ENCODE results near the gene CDKN2AIPNL. TPM values are rescaled to one million over a fixed set of nuclear protein-coding genes. Genes with fewer than 3 reads are reported as not detected.

The CDKN2AIPNL gene, protein sequence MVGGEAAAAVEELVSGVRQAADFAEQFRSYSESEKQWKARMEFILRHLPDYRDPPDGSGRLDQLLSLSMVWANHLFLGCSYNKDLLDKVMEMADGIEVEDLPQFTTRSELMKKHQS
- 12.4 TPM for total RNA-seq

DNA sequence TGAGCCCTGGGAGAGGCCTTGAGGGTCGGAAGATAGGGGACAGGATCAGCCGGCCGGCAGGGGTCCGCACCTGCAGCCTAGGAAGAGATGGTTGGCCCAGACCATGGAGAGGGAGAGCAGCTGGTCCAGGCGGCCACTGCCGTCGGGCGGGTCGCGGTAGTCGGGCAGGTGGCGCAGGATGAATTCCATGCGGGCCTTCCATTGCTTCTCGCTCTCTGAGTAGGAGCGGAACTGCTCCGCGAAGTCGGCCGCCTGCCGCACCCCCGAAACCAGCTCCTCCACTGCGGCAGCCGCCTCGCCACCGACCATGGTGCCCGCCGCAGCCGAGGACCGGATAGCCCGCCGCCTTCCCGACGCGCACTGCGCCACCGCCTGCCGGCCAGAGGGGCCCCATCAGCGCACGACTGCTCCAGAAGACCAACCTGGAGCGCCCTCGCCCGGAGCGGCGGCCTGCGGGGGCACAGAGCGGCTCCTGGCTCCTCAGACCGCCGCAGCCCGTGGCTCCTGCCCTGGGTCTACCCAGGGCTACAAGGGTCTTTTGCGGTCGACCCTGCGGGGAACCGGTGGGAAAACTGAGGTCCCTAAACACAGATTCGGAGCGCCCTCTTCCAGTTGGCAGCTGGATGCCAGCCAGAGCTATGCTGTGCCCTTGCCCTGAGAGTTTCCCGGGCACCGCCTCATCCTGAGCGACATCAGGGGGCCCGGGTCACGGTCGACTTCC lies at the start of gene CDKN2AIPNL:
Gene CDKN2AIPNL, minus strand, starts transcription at position 336 of the 721 bp plus-strand sequence. Its CDS starts 27 bp downstream, at position 309.
- peak; percentile 99 for ATAC-seq
- intact Hi-C loops (cut with DNase I), result loop anchor here (10.0 kb wide), 2 partner anchors 123 to 163 kb away; no protein-coding TSS in a partner anchor
- DNase-seq (ENCODE audit: low spot score), result peak; percentile 94

DNA sequence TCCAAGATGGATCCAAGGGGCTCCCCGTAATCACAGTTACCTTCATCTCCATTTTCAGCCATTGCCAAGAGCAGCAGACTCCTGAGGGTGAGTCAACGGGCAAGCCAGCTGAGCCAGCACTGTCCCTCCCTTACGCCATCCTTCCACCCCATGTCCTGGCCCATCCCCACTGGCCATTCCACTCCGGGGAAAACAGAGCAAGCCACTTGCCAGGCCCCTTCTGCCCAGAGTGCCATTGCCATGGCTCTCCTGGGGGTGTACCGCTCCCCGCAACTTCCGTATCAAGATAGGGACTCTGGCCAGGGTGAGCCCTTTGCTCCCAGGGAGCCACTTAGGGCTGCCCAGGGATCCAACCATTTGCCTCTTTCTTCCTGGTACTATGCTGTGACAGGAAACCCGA lies 48.9 kb upstream of the CDKN2AIPNL start:
- ATAC-seq (no peak), DNase-seq (ENCODE audit: low spot score) (no peak)
- intact Hi-C loops (cut with DNase I), result no loop called here

DNA sequence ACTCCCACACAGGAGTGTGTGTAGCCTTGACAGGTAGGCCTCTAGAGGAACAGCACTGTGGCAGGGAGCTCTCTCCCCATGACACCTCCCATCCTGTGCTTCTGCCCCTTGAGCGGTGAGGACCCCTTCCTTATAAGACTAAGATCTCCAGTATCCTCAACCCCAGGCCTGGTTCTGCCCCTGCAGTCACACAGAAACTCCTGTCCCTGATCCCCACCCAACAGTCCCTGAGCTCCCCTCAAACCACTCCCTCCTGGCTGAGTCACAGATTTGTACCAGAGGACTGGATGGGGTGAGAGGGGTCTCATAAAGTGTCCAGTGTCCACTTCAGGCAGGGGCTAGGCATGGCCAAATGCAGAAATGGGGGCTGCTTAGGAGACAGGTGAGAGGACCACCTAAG lies 47.8 kb upstream of the CDKN2AIPNL start:
- DNase-seq (ENCODE audit: low spot score) (no peak), ATAC-seq (no peak)
- intact Hi-C loops (cut with DNase I), result no loop called here

DNA sequence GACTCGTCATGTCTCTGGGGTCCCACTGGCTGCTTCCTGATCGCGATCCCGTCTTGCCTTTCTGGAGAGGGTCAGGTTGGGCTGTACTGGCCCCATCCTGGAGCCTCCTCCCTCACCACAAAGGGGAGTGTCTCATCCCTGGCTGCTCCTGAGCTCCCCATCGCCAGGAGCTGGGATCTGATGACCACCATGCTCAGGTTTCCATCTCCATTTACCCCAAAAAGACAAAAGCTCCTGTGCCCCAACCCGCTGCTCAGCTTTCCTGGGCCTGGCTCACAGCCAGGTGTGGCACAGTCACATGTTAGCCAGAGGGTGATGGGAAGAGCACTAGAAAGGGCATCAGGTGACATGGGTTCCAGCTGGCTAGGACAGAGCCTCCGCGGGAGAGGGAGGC lies 47.3 kb upstream of the CDKN2AIPNL start:
- ATAC-seq (no peak), DNase-seq (ENCODE audit: low spot score) (no peak)
- intact Hi-C loops (cut with DNase I), result no loop called here

DNA sequence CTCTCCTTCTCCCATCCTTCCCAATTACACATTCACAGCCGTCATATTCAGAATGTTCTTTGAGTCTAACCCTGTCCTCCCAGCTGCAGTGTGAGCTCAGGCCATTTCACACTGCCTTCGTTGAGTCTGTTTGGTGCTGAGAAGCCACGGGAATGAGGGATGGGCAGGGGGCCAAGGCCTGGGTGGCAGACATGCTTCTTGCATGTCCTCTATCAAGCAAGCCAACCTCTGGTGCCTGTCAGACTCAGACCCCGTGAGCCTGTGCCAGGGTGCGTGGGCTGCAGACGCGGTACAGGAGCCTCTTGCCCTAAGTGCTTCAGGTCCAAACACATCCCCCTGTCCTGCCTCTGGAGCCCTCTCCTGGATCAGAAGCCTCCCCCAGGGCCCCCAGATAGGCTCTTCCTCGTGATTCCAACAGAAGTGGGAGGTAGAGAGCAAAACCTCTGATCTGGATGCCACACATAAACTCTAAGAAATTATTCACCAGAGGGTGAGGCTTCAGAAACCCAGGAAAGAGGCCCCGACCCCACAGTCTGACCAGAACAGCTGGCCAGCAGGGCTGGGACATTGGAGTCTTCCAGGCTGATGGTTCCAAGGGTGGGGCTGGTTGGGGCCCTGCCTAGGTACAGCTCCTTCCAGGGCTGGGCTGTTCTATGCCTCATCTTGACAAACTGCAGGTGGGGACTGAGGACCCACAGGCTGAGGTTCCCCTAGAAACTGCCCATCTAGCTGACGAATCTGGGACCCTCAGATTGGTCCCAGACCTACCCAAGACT lies 46.7 kb upstream of the CDKN2AIPNL start:
- intact Hi-C loops (cut with DNase I), result no loop called here
- ATAC-seq (peak; percentile 35), DNase-seq (ENCODE audit: low spot score) (no peak)

DNA sequence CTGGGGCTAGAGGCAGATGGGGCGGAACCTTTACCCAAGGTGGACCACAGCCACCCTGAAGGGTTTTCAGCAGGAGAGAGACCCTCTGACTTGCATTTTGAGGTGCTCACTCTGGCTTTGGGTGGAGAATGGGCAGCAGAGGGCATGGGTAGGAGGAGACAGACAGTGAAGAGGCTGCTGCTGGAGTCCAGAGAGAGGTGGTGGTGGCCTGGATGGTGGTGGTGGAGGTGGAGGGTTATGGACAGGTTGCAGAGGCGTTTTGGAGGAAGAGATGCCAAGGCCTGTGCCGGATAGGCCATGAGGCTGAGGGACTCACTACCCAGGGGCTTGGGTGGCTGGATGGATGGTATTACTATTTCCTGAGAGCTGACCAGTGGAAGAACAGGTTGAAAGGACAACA lies 46.1 kb upstream of the CDKN2AIPNL start:
- DNase-seq (ENCODE audit: low spot score), result no peak
- intact Hi-C loops (cut with DNase I), result no loop called here
- ATAC-seq, result no peak

DNA sequence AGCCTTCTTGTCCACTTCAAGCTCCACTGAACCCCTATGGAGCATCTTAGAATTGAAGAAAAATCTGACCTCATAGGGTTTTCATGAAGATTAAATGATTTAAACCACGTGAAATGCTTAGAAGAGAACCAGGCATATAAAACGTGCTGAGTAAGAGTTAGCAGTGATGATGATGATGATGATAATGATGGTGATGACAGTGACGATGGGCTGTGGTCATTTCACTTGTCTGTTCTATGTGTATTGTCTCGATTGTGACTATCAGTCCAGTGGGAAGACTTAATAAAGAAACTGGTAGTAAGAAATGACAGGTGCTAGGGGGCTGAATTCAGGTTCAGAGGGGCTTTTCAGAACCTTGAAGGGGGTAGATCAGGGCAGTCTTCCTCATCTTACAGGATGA lies 45.1 kb upstream of the CDKN2AIPNL start:
- ATAC-seq (no peak), DNase-seq (ENCODE audit: low spot score) (no peak)
- intact Hi-C loops (cut with DNase I), result no loop called here

DNA sequence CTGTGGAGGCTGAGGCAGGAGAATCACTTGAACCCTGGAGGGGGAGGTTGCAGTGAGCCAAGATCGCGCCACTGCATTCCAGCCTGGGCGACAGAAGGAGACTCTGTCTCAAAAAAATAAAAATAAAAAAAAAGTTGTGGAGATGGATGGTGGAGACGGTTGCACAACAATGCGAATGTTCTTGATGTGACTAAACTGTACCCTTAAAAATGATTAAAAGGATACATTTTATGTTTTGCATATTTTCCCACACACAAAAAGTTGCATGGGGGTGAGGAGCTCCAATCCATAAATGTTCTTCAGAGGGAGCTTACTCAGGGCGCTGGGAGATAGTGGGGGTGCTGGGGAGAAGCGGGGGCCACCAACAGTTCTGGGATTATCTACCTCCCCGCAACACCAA lies 43.8 kb upstream of the CDKN2AIPNL start:
- DNase-seq (ENCODE audit: low spot score) (no peak), ATAC-seq (no peak)
- intact Hi-C loops (cut with DNase I), result no loop called here

DNA sequence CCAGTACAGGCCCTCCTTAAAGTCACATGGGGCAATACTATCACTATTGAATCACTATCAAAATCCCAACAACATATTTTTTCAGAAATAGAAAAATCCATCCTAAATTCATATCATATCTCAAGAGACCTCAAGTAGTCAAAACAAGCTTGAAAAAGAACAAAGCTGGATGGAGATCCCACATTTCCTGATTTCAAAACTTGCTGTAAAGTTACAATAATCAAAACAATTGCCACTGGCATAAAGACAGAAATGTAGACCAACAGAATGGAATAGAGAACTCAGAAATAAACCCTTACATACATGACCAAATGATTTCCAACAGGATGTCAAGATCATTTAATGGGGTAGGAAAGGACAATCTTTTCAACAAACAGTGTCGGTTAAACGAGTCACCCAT lies 41.3 kb upstream of the CDKN2AIPNL start:
- intact Hi-C loops (cut with DNase I), result no loop called here
- DNase-seq (ENCODE audit: low spot score), result no peak
- ATAC-seq, result no peak

DNA sequence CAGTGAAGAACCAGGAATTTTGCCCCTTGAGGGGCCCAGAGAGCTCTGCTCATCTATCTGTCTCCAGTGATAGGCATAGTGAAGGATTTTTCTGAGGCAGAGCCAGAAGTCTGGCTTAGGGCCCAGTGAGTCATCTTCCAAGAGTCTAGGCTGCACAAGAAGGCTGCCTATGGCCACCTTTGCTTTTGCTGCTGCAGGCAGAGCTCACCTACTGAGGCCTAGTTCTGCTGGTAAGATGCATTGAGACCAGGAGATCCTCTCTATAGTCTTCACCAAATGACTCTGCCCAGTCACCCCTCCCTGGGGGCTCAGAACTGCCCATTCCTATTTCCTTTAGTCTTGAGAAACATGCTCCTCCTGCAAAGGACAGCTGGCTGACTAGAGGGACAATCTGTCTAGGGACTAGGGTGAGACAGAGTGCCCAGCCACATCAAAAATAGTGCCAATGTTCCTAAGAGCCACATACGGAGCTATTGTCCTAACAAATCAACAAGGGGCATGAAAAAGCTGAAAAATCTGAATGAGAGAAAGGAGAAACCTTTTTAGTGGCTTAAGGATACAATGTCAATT lies 40.3 kb upstream of the CDKN2AIPNL start:
- DNase-seq (ENCODE audit: low spot score), result peak; percentile 65
- intact Hi-C loops (cut with DNase I), result no loop called here
- ATAC-seq, result peak; percentile 82

DNA sequence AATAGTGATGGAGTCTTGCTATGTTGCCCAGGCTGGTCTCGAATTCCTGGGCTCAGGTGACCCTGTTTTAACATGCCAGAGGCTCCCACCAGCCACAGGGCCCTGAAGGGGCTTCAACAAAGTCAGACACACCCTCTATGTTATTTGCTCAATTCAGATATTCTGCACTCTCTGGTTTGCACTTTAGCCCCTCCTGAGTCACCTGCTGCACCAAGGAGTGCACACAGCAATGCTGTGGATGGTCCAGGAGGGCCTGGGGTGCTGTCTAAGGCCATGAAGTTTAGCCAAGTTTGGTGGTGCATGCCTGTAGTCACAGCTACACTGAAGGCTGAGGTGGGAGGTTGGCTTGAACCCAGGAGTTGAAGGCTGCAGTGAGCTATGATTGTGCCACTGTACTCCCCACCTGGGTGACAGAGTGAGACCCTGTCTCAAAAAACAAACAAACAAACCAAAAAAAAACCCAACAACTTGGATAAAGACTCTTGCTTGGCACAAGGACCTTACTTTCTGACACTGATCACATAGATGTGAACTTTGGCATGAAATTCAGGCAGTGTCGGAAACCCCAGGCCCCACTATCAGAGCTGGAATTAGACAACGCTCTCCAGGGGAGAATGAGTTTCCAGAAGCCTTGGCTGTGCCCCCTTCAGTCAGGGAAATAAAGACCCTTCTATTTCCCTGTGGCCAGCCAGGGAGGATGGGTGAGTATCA lies 39.7 kb upstream of the CDKN2AIPNL start:
- intact Hi-C loops (cut with DNase I), result no loop called here
- ATAC-seq (no peak), DNase-seq (ENCODE audit: low spot score) (no peak)

DNA sequence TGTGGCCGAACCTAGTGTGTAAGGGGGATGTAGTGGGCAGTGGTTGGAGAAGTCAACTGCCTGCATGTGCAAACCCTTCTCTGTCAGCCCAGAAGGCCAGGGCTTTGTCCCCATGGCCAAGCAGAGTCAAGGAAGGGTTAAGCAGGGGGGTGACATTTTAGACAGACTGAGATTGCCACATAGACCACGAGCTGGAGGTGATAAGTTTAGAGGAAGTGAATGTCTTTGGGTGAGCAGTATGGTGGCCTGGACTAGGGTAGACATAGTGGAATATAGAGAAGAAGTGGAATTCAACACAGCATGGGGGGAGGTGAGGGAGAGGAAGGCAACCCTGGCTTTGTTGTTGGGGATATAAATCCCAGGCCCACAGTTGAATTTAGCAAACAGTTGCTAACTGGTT lies 38.7 kb upstream of the CDKN2AIPNL start:
- intact Hi-C loops (cut with DNase I), result no loop called here
- DNase-seq (ENCODE audit: low spot score), result no peak
- ATAC-seq, result no peak

DNA sequence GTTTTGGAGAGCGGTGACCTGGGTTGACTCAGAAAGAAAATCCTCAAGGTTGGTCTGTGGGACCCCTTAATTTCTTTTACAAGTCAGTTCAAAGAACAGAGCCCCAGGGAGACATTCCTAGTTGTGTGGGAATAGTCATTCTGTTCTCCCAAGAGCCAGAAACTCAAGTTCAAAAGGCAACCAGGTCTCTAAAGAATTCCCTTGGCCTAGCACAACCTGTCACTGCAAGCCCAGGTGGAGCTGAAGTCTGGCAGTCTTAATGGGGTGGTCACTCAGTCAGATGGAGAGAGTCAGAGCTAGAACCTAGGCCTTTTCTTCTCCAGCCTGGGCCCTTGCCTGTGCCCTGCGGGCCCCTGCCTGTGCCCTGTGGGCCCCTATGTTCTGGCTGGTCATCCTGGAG lies 37.5 kb upstream of the CDKN2AIPNL start:
- no peak for DNase-seq (ENCODE audit: low spot score)
- ATAC-seq, result no peak

DNA sequence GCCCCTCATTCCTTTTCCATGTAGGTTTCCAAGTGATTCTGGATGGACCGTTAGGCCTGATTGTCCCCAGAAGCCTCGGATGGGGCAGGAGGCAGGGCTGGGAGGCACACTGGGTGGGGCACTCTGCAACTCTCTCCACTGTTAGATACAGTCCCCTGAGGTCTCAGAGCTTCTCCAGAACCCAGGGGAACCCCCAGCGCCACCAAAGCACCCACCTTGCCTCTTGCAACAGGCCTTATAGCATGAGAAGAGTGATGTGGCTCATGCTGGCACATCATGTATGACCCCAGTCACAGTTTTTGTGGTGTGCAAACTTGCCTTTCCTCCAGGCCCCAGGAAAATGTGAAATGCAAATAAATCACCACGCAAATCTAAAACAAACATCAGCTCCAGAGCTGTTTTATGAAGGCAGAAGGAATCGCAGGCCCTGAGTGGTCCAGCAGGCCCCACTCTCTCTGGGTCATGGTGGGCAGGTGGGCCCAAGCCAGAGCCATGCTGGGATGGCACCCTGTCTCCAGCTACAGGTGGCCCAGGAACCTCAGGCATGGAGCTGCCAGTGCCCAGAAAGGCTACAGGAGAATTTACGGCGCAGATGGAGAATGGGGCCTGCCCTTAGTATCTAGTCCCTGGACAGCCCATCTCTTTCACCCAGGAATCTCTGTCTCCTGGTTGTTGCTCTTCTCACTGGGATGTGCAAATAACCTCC lies 36.3 kb upstream of the CDKN2AIPNL start:
- ATAC-seq, result no peak

More for the DNA sequence above, 37.5 kb upstream of the CDKN2AIPNL start:
- intact Hi-C loops (cut with DNase I), result no loop called here

DNA sequence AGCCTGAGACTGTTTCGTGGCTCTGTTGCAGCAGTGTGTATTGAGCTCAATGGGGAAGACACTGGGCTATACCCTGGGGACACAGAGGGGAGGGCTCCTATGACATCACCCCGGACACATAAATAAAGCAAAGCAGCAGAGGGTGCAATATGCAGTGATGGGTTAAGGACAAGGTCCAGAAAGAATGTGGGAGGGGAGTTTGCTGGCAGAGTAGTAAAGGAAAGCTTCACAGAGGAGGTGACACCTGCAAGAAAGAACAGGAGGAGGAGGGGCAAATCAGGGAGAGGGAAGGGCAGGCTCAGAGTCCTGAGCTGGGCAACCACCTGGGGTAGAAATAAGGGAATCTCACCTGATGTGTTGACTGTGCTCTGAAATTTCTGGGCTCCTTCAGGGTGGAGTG lies 35.3 kb upstream of the CDKN2AIPNL start:
- no peak for DNase-seq (ENCODE audit: low spot score)
- ATAC-seq, result no peak
- intact Hi-C loops (cut with DNase I), result no loop called here

More for the DNA sequence above, 36.3 kb upstream of the CDKN2AIPNL start:
- DNase-seq (ENCODE audit: low spot score), result no peak
- intact Hi-C loops (cut with DNase I), result no loop called here

DNA sequence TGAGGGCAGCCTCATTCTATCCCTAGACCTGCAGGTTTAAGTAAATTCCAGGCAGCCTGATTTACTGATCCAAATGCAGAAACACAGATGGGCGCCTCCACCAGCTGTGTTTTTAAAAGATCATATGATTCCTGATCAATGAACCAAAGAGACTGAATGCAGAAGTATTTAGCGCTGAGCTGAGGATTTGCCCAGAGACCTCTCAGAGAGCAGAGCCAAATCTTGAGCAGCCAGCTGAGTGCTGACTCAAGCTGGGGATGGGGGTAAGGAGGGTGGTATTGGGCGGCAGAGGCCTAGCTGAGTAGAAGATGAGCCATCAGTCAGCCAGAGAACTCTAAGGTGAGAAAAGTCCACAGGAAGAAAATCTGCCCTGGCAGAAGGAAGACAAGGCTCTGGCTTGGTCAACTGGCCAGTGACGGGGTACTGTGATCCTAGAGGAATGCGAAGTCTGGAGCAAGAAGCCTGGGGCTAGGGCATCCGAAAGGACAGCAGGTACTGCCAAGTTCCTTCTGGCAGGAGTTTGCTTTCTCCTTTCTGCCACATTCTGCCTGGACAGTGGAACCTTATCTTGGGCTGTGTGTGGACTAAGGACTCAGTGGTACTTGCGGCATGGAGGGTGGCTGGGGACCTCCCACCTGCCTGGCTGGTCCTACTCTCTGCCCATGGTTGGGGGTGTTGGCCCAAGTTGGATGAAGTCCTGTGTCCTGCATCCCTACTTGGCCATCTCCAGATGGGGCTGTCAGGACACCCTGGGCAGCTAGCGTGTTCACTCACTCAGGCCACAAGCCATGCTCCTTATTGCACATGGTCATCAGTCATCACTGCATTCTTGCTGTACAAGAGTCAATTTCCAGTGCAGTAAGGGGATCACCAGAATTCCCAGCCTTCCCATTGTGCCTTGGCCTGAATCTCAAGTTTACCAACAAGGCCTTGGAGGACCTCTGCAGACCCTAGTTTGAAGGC lies 34.5 kb upstream of the CDKN2AIPNL start:
- intact Hi-C loops (cut with DNase I), result no loop called here
- DNase-seq (ENCODE audit: low spot score) (no peak), ATAC-seq (peak; percentile 15)

DNA sequence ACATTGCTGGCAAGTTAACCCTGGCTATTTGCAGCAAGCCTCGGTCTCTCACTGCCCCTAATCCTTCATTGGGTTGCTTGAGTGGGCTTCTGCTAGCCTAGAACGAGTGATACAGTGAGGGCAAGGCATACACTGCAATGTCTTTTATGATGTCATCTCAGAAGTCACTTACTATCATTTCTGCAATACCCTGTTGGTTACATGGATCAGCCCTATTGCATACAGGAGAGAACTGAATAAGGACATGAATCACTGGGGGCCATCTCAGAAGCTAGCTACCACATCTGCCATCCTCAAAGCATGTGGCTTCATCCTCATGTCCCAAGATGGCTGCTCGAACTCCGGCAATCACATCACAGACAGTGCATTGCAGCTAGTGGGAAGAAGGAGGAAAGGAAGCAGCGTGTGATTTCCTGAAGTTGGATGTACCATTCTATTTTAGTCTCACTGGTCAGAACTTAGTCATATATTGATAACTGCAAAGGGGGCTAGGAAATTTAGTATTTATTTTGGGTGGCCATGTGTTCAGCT lies 33.3 kb upstream of the CDKN2AIPNL start:
- intact Hi-C loops (cut with DNase I), result no loop called here
- no peak for DNase-seq (ENCODE audit: low spot score)
- no peak for ATAC-seq

Measured in sciatic nerve (tissue), 2 donors.